Fibroblast of lung (primary cell): ENCODE results near the gene TENT5A.

ENCODE experiments used
- EZH2 ChIP-seq: IDR thresholded peaks from 2 replicates; pipeline ENCODE4 v1.5.1; 2012; ENCODE audit warnings: low read length, control low read depth, mild to moderate bottlenecking; ENCODE audit errors: missing control alignments
- TF ChIP-seq, protein P1 (sequence below), 2 donors: IDR thresholded peaks in 1 of 2; conservative IDR thresholded peaks in 1 of 2; 1 replicate in 1 of 2; 2 replicates in 1 of 2; pipeline ENCODE4 v1.5.1; 2011 to 2012; ENCODE audit warnings: low read length in 2 of 2, control low read depth in 1 of 2, inconsistent platforms in 1 of 2, low read depth in 1 of 2, mild to moderate bottlenecking in 1 of 2

DNA sequence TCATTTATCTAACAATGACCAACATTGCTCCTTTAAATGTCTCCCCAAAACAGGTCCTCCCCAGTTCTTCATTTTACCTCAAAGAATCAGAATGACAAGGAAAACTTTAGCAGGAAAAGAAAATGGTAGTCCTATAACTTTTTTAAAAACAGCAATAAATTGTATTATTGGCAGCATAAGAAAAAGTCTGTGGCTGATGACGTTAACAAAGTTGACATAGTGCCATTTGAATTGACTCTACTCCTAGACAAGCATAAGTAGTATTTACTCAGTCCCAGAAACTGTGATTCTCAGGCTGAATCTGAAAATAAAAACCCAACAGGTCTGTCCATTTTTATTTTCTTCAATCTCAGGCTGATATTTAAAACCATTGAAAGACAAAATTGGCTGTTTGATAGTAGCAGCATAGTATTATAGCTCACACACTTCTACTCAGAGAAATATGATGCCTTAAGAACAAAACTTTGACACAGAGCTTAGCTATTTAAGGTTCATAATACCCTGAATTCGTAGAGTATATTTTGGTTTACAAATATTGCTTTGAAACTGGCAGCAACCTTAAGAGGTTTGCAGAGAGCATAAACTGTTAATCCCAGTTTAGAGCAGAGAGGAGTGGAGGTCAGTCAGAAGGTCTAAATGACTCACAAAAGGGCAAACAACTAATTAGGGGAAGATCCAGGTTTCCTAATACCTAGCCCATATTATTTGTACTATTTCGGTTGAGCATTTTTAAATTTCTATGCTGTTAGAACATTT is 35.0 kb upstream of the TENT5A start:
- TF ChIP-seq, protein P1, sequence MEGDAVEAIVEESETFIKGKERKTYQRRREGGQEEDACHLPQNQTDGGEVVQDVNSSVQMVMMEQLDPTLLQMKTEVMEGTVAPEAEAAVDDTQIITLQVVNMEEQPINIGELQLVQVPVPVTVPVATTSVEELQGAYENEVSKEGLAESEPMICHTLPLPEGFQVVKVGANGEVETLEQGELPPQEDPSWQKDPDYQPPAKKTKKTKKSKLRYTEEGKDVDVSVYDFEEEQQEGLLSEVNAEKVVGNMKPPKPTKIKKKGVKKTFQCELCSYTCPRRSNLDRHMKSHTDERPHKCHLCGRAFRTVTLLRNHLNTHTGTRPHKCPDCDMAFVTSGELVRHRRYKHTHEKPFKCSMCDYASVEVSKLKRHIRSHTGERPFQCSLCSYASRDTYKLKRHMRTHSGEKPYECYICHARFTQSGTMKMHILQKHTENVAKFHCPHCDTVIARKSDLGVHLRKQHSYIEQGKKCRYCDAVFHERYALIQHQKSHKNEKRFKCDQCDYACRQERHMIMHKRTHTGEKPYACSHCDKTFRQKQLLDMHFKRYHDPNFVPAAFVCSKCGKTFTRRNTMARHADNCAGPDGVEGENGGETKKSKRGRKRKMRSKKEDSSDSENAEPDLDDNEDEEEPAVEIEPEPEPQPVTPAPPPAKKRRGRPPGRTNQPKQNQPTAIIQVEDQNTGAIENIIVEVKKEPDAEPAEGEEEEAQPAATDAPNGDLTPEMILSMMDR (conservative IDR thresholded peaks at IDR 0.05 in 1 of 2, IDR thresholded peaks at IDR 0.05 in 1 of 2; ENCODE audit: low read depth in 1 of 2, low read length in 2 of 2) = no peak
- TF ChIP-seq EZH2 = no peak
